Muscle of leg (tissue), 11 donors: ENCODE measurements around the gene WNT3A. TPM values are rescaled to one million over a fixed set of nuclear protein-coding genes. Genes with fewer than 3 reads are reported as not detected.

Experiments used
- DNase-seq: peaks from one replicate; pipeline ENCODE4 v3.0.0; 2013
- H3K27ac ChIP-seq: one replicate; pipeline ENCODE4 v1.5.1; 2013; ENCODE audit warnings: mild to moderate bottlenecking, low read length, control low read depth
- H3K27me3 ChIP-seq: one replicate; pipeline ENCODE4 v1.6.1; 2013; ENCODE audit warnings: low read length; ENCODE audit not compliant: control insufficient read depth, insufficient read depth
- H3K36me3 ChIP-seq: one replicate; pipeline ENCODE4 v1.6.1; 2013; ENCODE audit warnings: low read length; ENCODE audit not compliant: control insufficient read depth, insufficient read depth
- H3K4me1 ChIP-seq: one replicate; pipeline ENCODE4 v1.6.1; 2013; ENCODE audit warnings: low read length; ENCODE audit not compliant: control insufficient read depth, insufficient read depth
- H3K4me3 ChIP-seq: one replicate; pipeline ENCODE4 v1.5.1; 2013; ENCODE audit warnings: low read length, control low read depth
- H3K9me3 ChIP-seq: replicated peaks from 2 replicates; pipeline ENCODE4 v1.6.1; 2013; ENCODE audit warnings: low read depth, low read length; ENCODE audit not compliant: control insufficient read depth
- WGBS: methylation state at CpG from one replicate; pipeline ENCODE4 v1.1.5; 2013; ENCODE audit warnings: missing lambda C conversion rate; ENCODE audit not compliant: insufficient coverage; 5-methylcytosine and 5-hydroxymethylcytosine counted together
- polyA plus RNA-seq, 8 donors: library from polyadenylated mRNA; unstranded; fragments of 120-200 nt; gene quantifications; one replicate each; pipeline versions ENCODE4 v1.2.1 to v1.2.3, GENCODE V29; 2013; ENCODE audit warnings: inconsistent platforms in 1 of 8, low replicate concordance in 1 of 8; ENCODE audit not compliant: insufficient read length in 8 of 8, insufficient read depth in 1 of 8
- total RNA-seq: library from RNA; stranded (reverse); fragments of 120-200 nt; gene quantifications from one replicate; pipeline ENCODE4 v1.2.4, GENCODE V29; 2013

WNT3A gene
- total and polyA plus RNA-seq, 9 donors = 0.54 TPM; not detected in 8

DNA sequence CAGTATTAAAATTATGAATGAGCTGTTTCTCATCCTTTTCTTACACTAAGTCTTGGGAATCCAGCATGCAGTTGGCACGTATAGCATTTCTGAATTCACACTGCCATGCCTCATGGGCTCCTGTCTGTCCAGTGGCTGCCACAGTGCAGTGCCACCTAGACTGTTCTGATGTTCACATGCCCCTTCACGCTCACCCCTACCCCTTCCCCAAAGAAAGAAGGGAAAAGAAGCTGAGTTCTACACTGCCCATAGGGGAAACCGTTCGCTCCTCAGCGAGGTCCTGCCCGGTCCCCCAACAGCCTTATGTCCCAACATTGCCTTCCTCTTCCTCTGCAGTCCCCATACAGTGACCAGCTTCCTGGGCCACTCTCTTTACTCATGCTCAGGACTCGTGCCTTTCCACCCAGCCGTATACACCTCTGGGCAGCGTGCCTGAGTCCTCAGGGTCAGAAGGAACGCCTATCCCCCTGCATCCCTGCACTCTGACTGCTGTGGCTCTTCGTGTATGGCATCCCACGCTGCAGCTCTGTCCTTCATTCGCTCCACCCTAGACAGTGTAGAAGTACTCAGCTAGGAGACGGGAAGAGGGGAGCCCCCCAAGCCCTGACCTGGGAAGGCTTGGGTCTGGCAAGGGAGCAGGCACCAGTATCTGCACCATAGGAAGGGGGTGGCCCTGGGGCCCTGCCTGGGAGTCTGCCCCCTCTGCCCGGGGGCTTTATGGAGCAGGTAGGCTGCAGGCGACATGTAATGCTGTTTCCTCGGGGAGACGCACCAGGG, 51.6 kb downstream of the WNT3A start:
- H3K27me3 ChIP-seq = peaks cover 67% of the 10 kb centered on the region
- H3K4me3 ChIP-seq = no peak overlapping the region
- H3K36me3 ChIP-seq = no peaks in the 10 kb centered on the region
- peaks cover 12% of the 10 kb centered on the region for H3K4me1 ChIP-seq
- no peak overlapping the region for H3K27ac ChIP-seq
- no peak for DNase-seq
- WGBS = 46% methylated on average over 13 of the region's 18 CpGs
- H3K9me3 ChIP-seq = no peaks in the 10 kb centered on the region

DNA sequence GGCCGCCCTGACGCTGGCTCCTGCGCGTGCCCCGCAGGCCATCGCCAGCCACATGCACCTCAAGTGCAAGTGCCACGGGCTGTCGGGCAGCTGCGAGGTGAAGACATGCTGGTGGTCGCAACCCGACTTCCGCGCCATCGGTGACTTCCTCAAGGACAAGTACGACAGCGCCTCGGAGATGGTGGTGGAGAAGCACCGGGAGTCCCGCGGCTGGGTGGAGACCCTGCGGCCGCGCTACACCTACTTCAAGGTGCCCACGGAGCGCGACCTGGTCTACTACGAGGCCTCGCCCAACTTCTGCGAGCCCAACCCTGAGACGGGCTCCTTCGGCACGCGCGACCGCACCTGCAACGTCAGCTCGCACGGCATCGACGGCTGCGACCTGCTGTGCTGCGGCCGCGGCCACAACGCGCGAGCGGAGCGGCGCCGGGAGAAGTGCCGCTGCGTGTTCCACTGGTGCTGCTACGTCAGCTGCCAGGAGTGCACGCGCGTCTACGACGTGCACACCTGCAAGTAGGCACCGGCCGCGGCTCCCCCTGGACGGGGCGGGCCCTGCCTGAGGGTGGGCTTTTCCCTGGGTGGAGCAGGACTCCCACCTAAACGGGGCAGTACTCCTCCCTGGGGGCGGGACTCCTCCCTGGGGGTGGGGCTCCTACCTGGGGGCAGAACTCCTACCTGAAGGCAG, 52.3 kb downstream of the WNT3A start:
- peaks cover 66% of the 10 kb centered on the region for H3K27me3 ChIP-seq
- 10% methylated on average over 66 of the region's 66 CpGs for WGBS
- no peak overlapping the region for H3K27ac ChIP-seq
- no peaks in the 10 kb centered on the region for H3K9me3 ChIP-seq
- peaks cover 12% of the 10 kb centered on the region for H3K4me1 ChIP-seq
- DNase-seq = no peak
- no peak overlapping the region for H3K4me3 ChIP-seq
- H3K36me3 ChIP-seq = no peaks in the 10 kb centered on the region

DNA sequence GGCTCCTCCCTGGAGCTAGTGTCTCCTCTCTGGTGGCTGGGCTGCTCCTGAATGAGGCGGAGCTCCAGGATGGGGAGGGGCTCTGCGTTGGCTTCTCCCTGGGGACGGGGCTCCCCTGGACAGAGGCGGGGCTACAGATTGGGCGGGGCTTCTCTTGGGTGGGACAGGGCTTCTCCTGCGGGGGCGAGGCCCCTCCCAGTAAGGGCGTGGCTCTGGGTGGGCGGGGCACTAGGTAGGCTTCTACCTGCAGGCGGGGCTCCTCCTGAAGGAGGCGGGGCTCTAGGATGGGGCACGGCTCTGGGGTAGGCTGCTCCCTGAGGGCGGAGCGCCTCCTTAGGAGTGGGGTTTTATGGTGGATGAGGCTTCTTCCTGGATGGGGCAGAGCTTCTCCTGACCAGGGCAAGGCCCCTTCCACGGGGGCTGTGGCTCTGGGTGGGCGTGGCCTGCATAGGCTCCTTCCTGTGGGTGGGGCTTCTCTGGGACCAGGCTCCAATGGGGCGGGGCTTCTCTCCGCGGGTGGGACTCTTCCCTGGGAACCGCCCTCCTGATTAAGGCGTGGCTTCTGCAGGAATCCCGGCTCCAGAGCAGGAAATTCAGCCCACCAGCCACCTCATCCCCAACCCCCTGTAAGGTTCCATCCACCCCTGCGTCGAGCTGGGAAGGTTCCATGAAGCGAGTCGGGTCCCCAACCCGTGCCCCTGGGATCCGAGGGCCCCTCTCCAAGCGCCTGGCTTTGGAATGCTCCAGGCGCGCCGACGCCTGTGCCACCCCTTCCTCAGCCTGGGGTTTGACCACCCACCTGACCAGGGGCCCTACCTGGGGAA, 53.0 kb downstream of the WNT3A start:
- H3K27me3 ChIP-seq = peaks cover 68% of the 10 kb centered on the region
- WGBS = 0% methylated on average over 22 of the region's 33 CpGs
- peaks cover 12% of the 10 kb centered on the region for H3K4me1 ChIP-seq
- no peaks in the 10 kb centered on the region for H3K9me3 ChIP-seq
- no peak for DNase-seq
- no peak overlapping the region for H3K4me3 ChIP-seq
- H3K36me3 ChIP-seq = no peaks in the 10 kb centered on the region
- no peak overlapping the region for H3K27ac ChIP-seq

DNA sequence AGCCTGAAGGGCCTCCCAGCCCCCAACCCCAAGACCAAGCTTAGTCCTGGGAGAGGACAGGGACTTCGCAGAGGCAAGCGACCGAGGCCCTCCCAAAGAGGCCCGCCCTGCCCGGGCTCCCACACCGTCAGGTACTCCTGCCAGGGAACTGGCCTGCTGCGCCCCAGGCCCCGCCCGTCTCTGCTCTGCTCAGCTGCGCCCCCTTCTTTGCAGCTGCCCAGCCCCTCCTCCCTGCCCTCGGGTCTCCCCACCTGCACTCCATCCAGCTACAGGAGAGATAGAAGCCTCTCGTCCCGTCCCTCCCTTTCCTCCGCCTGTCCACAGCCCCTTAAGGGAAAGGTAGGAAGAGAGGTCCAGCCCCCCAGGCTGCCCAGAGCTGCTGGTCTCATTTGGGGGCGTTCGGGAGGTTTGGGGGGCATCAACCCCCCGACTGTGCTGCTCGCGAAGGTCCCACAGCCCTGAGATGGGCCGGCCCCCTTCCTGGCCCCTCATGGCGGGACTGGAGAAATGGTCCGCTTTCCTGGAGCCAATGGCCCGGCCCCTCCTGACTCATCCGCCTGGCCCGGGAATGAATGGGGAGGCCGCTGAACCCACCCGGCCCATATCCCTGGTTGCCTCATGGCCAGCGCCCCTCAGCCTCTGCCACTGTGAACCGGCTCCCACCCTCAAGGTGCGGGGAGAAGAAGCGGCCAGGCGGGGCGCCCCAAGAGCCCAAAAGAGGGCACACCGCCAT, 53.8 kb downstream of the WNT3A start:
- DNase-seq = no peak
- Histone ChIP-seq H3K27me3 (peaks cover 71% of the 10 kb centered on the region), H3K27ac (no peak overlapping the region), H3K4me3 (no peak overlapping the region), H3K9me3 (no peaks in the 10 kb centered on the region), H3K36me3 (no peaks in the 10 kb centered on the region), H3K4me1 (peaks cover 12% of the 10 kb centered on the region)
- 2% methylated on average over 28 of the region's 34 CpGs for WGBS

DNA sequence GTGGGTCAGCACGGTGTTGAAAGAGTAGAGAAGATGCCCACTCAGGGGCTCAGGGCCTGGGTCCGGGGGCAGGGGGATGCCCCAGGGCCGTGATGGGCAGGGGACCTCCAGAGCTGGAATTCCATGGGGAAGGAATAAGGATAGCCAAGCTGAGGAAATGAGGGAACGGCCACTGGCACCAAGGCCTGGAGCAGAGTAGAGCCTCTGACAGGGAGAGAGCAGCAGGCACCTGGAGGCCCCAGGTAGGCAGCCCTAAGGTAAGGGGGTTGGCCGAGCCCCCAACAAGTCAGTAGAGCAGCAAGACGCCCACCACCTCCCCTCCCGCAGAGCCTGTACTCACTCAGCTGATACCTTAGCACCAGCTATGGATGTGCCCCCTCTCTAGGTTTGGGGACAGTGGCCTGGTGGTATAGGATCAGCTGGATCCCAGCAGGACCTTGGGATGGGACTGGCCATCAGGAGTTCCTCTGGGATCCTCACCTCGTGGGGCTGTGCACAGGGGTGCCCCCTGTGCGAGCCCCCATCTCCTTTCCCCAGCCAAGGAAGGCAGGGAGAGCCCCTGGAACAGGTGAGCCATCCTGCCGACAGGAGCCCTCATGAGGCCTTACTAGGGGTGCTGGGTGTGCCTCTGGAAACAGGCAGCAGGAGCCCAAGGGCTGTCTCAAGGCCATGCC, 54.8 kb downstream of the WNT3A start:
- no peak for DNase-seq
- Histone ChIP-seq H3K9me3 (no peaks in the 10 kb centered on the region), H3K27me3 (peaks cover 72% of the 10 kb centered on the region), H3K4me1 (peaks cover 12% of the 10 kb centered on the region), H3K36me3 (no peaks in the 10 kb centered on the region), H3K4me3 (no peak overlapping the region), H3K27ac (no peak overlapping the region)
- WGBS = 67% methylated on average over 5 of the region's 10 CpGs

DNA sequence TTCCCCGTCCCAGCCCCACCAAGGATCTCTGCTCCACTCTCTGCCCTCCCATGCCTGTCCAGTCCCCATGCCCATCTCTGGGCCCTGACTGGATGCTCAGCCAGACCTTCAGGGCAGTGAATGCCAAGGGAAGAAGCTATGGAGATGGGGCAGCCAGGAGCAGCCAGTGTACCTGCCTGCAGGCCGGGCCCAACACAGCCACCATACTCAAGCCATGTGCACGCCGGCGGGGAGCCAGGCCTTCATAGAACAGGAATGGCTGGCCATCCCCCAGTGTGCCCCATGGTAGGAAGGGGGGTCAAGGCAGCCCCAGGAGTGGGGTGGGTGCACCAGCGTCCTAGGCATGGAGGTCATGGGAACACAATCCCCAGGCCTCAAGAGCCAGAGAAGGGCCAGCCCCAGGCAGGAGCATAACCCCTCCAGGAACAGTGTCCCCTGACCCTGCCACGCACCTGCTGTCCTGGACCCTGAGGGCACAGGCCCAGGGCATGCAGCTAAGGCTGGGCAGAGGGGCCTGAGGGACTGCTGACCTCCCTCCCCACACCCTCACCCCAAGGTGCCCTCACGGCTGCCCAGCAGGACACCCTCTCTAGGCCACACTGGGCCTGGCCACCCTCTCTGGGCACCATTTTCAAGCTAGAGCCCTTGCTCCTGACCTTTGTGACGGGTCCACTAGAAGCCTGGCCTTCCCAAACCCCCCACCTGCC, 55.4 kb downstream of the WNT3A start:
- no peak overlapping the region for H3K27ac ChIP-seq
- no peaks in the 10 kb centered on the region for H3K9me3 ChIP-seq
- DNase-seq = no peak
- H3K4me3 ChIP-seq = no peak overlapping the region
- no peaks in the 10 kb centered on the region for H3K36me3 ChIP-seq
- WGBS = 89% methylated on average over 5 of the region's 9 CpGs
- peaks cover 77% of the 10 kb centered on the region for H3K27me3 ChIP-seq
- H3K4me1 ChIP-seq = peaks cover 12% of the 10 kb centered on the region

DNA sequence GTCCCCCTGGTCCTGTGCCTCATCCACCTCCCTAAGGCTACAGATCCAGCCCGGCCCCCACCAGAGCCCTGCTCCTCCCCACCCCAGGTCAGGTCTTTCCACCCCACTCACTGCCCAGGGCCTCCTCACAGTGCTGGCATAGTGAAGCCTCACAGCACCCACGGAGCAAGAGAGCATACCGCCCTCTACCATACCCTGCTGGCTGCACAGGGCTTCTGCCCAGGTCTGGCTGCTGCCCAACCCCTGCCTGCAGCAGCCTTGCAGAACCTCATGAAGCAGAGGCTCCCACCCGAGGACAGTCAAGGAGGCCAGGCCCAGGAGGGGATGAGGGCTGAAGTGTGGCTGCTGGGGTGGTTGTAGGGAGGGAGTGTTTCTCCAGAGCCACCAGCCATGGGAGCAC, 56.0 kb downstream of the WNT3A start:
- Histone ChIP-seq H3K4me3 (no peak overlapping the region), H3K9me3 (no peaks in the 10 kb centered on the region), H3K27ac (no peak overlapping the region), H3K4me1 (peaks cover 12% of the 10 kb centered on the region), H3K27me3 (peaks cover 75% of the 10 kb centered on the region), H3K36me3 (no peaks in the 10 kb centered on the region)
- DNase-seq = no peak
- WGBS = 45% methylated on average over 2 of the region's 4 CpGs

DNA sequence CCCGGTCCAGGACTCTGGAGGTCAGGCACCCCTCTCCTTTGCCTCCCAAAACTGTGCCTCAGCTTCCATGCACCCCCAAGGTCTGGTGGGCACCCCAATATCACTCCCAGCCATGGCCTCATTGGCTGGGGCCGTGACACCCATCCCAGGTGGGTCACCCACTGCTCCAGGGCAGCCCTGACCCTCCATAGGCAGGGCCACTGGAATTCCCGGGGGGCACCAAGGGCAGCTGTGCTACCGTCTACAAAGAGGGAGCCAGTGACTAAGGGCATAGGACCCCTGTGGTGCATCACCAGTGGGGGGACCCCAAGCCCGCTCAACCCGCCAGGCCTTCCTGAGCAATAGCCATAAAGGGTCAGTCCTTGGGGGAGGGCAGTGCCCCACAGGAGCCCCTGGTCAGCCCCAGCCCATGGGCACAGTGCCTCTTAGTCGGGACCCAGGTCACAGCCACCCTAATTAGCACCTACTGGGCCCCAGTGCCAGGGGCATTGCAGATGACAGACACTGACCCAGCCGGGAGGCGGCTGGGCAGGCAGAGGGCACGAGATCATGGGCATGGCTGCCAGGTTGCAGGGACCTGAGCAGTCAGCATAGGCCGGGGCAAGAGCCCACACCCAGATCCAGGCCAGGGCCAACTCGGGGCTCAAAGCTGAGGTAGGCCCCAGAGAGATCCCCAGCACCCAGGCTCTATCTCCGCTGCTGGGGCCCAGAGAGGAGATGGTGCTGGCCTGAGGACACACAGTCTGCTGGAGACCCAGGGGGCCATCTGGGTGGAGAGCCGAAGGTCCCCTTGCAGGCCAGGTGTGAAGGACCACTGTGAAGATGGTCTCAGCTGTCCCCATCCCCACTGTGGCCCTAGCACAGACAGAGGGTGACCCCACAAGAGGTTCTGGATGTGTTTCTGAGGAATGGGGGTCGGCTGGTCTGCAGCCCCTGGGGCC, 56.7 kb downstream of the WNT3A start:
- no peaks in the 10 kb centered on the region for H3K9me3 ChIP-seq
- H3K27me3 ChIP-seq = peaks cover 69% of the 10 kb centered on the region
- no peak overlapping the region for H3K4me3 ChIP-seq
- 79% methylated on average over 13 of the region's 15 CpGs for WGBS
- H3K36me3 ChIP-seq = no peaks in the 10 kb centered on the region
- DNase-seq = no peak
- no peak overlapping the region for H3K27ac ChIP-seq
- peaks cover 12% of the 10 kb centered on the region for H3K4me1 ChIP-seq
